Measurements from ENCODE around the gene CAMK2G.

DNA sequence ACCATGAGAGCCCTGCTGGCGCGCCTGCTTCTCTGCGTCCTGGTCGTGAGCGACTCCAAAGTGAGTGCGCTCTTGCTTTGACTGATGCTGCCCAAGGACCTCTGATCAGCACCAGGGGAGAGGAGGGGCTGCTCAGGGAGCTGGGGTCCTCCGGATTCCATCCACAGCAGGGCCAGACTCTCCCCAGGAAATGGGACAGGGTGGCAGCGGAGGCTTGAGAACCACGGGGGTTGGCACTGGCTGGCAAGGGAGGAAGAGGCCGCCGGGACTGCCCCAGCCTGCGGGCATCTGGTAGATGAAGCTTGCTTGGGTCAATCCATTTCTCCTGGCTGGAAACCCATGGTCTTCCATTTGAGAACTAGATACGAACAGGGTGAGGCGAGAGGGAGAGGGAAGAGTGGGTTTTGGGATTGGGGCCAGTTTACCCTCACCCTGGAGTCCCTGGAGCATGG lies 37.2 kb upstream of the CAMK2G start:
- TF ChIP-seq CSDC2 (CRISPR knock-in tag; IDR thresholded peaks at IDR 0.05): no peak
- TF ChIP-seq PPARA (CRISPR knock-in tag; IDR thresholded peaks at IDR 0.05; ENCODE audit: borderline replicate concordance): no peak
- TF ChIP-seq OSR1 (CRISPR knock-in tag; IDR thresholded peaks at IDR 0.05): no peak
- TF ChIP-seq, protein P1, sequence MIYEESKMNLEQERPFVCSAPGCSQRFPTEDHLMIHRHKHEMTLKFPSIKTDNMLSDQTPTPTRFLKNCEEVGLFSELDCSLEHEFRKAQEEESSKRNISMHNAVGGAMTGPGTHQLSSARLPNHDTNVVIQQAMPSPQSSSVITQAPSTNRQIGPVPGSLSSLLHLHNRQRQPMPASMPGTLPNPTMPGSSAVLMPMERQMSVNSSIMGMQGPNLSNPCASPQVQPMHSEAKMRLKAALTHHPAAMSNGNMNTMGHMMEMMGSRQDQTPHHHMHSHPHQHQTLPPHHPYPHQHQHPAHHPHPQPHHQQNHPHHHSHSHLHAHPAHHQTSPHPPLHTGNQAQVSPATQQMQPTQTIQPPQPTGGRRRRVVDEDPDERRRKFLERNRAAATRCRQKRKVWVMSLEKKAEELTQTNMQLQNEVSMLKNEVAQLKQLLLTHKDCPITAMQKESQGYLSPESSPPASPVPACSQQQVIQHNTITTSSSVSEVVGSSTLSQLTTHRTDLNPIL (CRISPR knock-in tag; IDR thresholded peaks at IDR 0.05; ENCODE audit: low read depth): no peak
